ENCODE results near the gene COX5A. TPM values are rescaled to one million over a fixed set of nuclear protein-coding genes. Genes with fewer than 3 reads are reported as not detected.

The COX5A gene
- total RNA-seq, 1 donor from 2014 or later = 229 TPM

Other genes with a start within 250 kb of the COX5A start
- 21.3 TPM for gene EDC3, start 242.0 kb downstream of the COX5A start, total RNA-seq
- not detected for gene CYP1A1, start 212.5 kb downstream of the COX5A start, total RNA-seq
- gene CYP1A2, start 189.2 kb downstream of the COX5A start, total RNA-seq = not detected
- 77.1 TPM for gene CSK, start 156.0 kb downstream of the COX5A start, total RNA-seq
- gene LMAN1L, start 125.2 kb downstream of the COX5A start, total RNA-seq = not detected
- not detected for gene CPLX3, start 111.4 kb downstream of the COX5A start, total RNA-seq
- 43.3 TPM for gene ULK3, start 94.9 kb downstream of the COX5A start, total RNA-seq
- gene SCAMP2, start 64.7 kb downstream of the COX5A start, total RNA-seq = 102 TPM
- 28.2 TPM for gene MPI, start 48.0 kb downstream of the COX5A start, total RNA-seq
- gene FAM219B, start 31.2 kb downstream of the COX5A start, total RNA-seq = 62.5 TPM
- 4.0 TPM for gene RPP25, start 18.7 kb upstream of the COX5A start, total RNA-seq
- 0.84 TPM for gene SCAMP5, start 57.5 kb upstream of the COX5A start, total RNA-seq
- 13.6 TPM for gene PPCDC, start 85.5 kb upstream of the COX5A start, total RNA-seq

Data from esophagus mucosa (tissue), 1 donor.